ENCODE results near the gene SLC26A1.

Gene SLC26A1

GRCh38 chr4:1017706-1018105, 24.5 kb upstream of the SLC26A1 start:
- H3K4me3 ChIP-seq (ENCODE audit: low read depth, low read length, poor library complexity, severe bottlenecking): no peak overlapping the region
- H3K27me3 ChIP-seq (ENCODE audit: insufficient read depth, low read length): no peaks in the 10 kb centered on the region
- no peaks in the 10 kb centered on the region for H4K20me1 ChIP-seq (ENCODE audit: insufficient read depth, low read length)
- H3K79me2 ChIP-seq (ENCODE audit: insufficient read depth, low read length): no peaks in the 10 kb centered on the region
- H2AFZ ChIP-seq (ENCODE audit: low read length): no peak overlapping the region
- no peaks in the 10 kb centered on the region for H3K36me3 ChIP-seq (ENCODE audit: insufficient read depth, low read length)
- H3K4me1 ChIP-seq (ENCODE audit: insufficient read depth, low read length, severe bottlenecking): no peaks in the 10 kb centered on the region
- no peak overlapping the region for H3K9ac ChIP-seq (ENCODE audit: low read length)
- no peak overlapping the region for H3K27ac ChIP-seq (ENCODE audit: low read depth, low read length, poor library complexity, severe bottlenecking)
- H3K4me2 ChIP-seq (ENCODE audit: low read length): no peak overlapping the region
- no peaks in the 10 kb centered on the region for H3K9me3 ChIP-seq (ENCODE audit: low read length)
- no peaks in the 10 kb centered on the region for H3F3A ChIP-seq (ENCODE audit: insufficient read depth, low read length)
- TF ChIP-seq CTCF (IDR thresholded peaks at IDR 0.05; ENCODE audit: low read length) (no peak), EZH2 (IDR thresholded peaks at IDR 0.05; ENCODE audit: borderline replicate concordance, low read length) (no peak)
- H3K9me2 ChIP-seq (ENCODE audit: low read depth, low read length): no peaks in the 10 kb centered on the region

GRCh38 chr4:1017211-1017610, 24.0 kb upstream of the SLC26A1 start:
- Histone ChIP-seq H3K4me3 (ENCODE audit: low read depth, low read length, poor library complexity, severe bottlenecking) (no peak overlapping the region), H2AFZ (ENCODE audit: low read length) (no peak overlapping the region), H3K79me2 (ENCODE audit: insufficient read depth, low read length) (no peaks in the 10 kb centered on the region), H3K4me1 (ENCODE audit: insufficient read depth, low read length, severe bottlenecking) (no peaks in the 10 kb centered on the region), H3K9me2 (ENCODE audit: low read depth, low read length) (no peaks in the 10 kb centered on the region), H4K20me1 (ENCODE audit: insufficient read depth, low read length) (no peaks in the 10 kb centered on the region), H3F3A (ENCODE audit: insufficient read depth, low read length) (no peaks in the 10 kb centered on the region), H3K9me3 (ENCODE audit: low read length) (no peaks in the 10 kb centered on the region), H3K4me2 (ENCODE audit: low read length) (no peak overlapping the region), H3K9ac (ENCODE audit: low read length) (no peak overlapping the region), H3K36me3 (ENCODE audit: insufficient read depth, low read length) (no peaks in the 10 kb centered on the region), H3K27me3 (ENCODE audit: insufficient read depth, low read length) (no peaks in the 10 kb centered on the region), H3K27ac (ENCODE audit: low read depth, low read length, poor library complexity, severe bottlenecking) (no peak overlapping the region)
- no peak for TF ChIP-seq CTCF (IDR thresholded peaks at IDR 0.05; ENCODE audit: low read length)
- TF ChIP-seq EZH2 (IDR thresholded peaks at IDR 0.05; ENCODE audit: borderline replicate concordance, low read length): no peak

- Histone ChIP-seq H4K20me1 (ENCODE audit: insufficient read depth, low read length) (no peaks in the 10 kb centered on the region), H3K9me3 (ENCODE audit: low read length) (no peaks in the 10 kb centered on the region), H3K27ac (ENCODE audit: low read depth, low read length, poor library complexity, severe bottlenecking) (no peak overlapping the region), H3K79me2 (ENCODE audit: insufficient read depth, low read length) (no peaks in the 10 kb centered on the region), H3K4me2 (ENCODE audit: low read length) (no peak overlapping the region), H3K4me3 (ENCODE audit: low read depth, low read length, poor library complexity, severe bottlenecking) (no peak overlapping the region), H3K36me3 (ENCODE audit: insufficient read depth, low read length) (no peaks in the 10 kb centered on the region), H3F3A (ENCODE audit: insufficient read depth, low read length) (no peaks in the 10 kb centered on the region), H2AFZ (ENCODE audit: low read length) (no peak overlapping the region), H3K9me2 (ENCODE audit: low read depth, low read length) (no peaks in the 10 kb centered on the region), H3K4me1 (ENCODE audit: insufficient read depth, low read length, severe bottlenecking) (no peaks in the 10 kb centered on the region), H3K27me3 (ENCODE audit: insufficient read depth, low read length) (no peaks in the 10 kb centered on the region), H3K9ac (ENCODE audit: low read length) (no peak overlapping the region)
- no peak for TF ChIP-seq CTCF (IDR thresholded peaks at IDR 0.05; ENCODE audit: low read length)
- no peak for TF ChIP-seq EZH2 (IDR thresholded peaks at IDR 0.05; ENCODE audit: borderline replicate concordance, low read length)
Measured at GRCh38 chr4:1015746-1016145, 22.5 kb upstream of the SLC26A1 start.
